ENCODE measurements around the gene TMPRSS4.
A peak's percentile ranks its signal among the peaks of the same experiment; 100 is the strongest.

TMPRSS4 gene

DNA sequence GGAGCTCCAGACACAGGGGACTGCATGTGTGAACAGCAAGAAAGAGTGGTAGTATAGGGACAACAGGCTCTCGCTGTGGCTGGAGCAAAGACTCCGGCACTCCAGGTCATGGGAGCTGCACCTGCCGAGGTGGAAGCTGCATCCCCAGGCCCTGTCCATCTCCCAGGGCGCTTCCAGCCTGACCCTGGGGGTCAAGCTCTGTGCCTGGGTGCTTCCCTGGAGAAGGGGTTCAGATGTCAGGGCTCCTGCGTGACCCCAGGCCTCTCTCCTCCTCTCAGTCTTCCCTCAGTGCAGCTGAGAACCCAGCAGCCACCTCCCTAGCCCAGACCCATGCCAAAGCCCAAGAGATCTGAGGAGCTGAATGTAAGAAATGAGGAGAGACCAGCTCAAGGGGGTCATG is 3.4 kb downstream of the TMPRSS4 start:
- Histone ChIP-seq H3K14ac (ENCODE audit: low read length) (no peak overlapping the region), H2BK120ac (ENCODE audit: low read depth, low read length) (no peak overlapping the region), H4K91ac (ENCODE audit: low read depth, low read length, poor library complexity) (no peak overlapping the region), H3K18ac (ENCODE audit: low read length) (no peak overlapping the region), H2BK12ac (ENCODE audit: low read length) (no peak overlapping the region), H3K4me3 (ENCODE audit: low read length in 2 of 2) (no peak overlapping the region), H3K27me3 (ENCODE audit: control insufficient read depth in 3 of 3, insufficient read depth in 3 of 3, low read depth in 1 of 3, low read length in 3 of 3) (peaks cover 0 to 32% (median 0%) of the 10 kb centered on the region in 3 experiments), H2AFZ (ENCODE audit: low read length) (no peak overlapping the region), H4K8ac (ENCODE audit: low read depth, low read length) (no peak overlapping the region), H3K4me1 (ENCODE audit: control insufficient read depth in 2 of 2, insufficient read depth in 1 of 2, low read depth in 1 of 2, low read length in 2 of 2) (peaks cover 2 to 6% of the 10 kb centered on the region in 2 donors), H3K4me2 (ENCODE audit: insufficient read depth, low read length, poor library complexity, severe bottlenecking) (no peak overlapping the region), H3K4ac (ENCODE audit: low read length) (no peak overlapping the region), H2AK5ac (ENCODE audit: low read depth, low read length) (no peak overlapping the region), H3K23ac (ENCODE audit: low read depth, low read length, poor library complexity) (no peak overlapping the region), H3K27ac (replicated peaks; ENCODE audit: low read length) (no peak overlapping the region), H3K79me1 (ENCODE audit: low read depth, low read length) (no peaks in the 10 kb centered on the region), H3K9ac (ENCODE audit: low read depth, low read length, poor library complexity) (no peak overlapping the region), H3K36me3 (replicated peaks in 1 of 2; ENCODE audit: control insufficient read depth in 2 of 2, insufficient read depth in 2 of 2, low read length in 2 of 2) (no peaks in the 10 kb centered on the region), H2BK5ac (ENCODE audit: low read length) (no peak overlapping the region), H2BK15ac (ENCODE audit: low read length) (no peak overlapping the region), H3K9me3 (replicated peaks in 1 of 2; ENCODE audit: control insufficient read depth in 2 of 2, insufficient read depth in 1 of 2, low read depth in 1 of 2, low read length in 2 of 2) (no peaks in the 10 kb centered on the region)
- no CpG with 5 or more reads among the region's 5 CpGs for WGBS, 2 donors (ENCODE audit: extremely low coverage in 2 of 2, insufficient read length in 2 of 2, insufficient replicate concordance in 1 of 2)
- no peak for DNase-seq (ENCODE audit: low spot score)

GRCh38 chr11:118081241-118081958 is 4.5 kb downstream of the TMPRSS4 start:
- Histone ChIP-seq H2AK5ac (ENCODE audit: low read depth, low read length) (no peak overlapping the region), H3K4ac (ENCODE audit: low read length) (no peak overlapping the region), H3K27ac (replicated peaks; ENCODE audit: low read length) (no peak overlapping the region), H2AFZ (ENCODE audit: low read length) (no peak overlapping the region), H2BK5ac (ENCODE audit: low read length) (no peak overlapping the region), H3K27me3 (ENCODE audit: control insufficient read depth in 3 of 3, insufficient read depth in 3 of 3, low read depth in 1 of 3, low read length in 3 of 3) (peaks cover 0 to 32% (median 0%) of the 10 kb centered on the region in 3 experiments), H3K4me2 (ENCODE audit: insufficient read depth, low read length, poor library complexity, severe bottlenecking) (no peak overlapping the region), H3K79me1 (ENCODE audit: low read depth, low read length) (no peaks in the 10 kb centered on the region), H3K14ac (ENCODE audit: low read length) (no peak overlapping the region), H3K23ac (ENCODE audit: low read depth, low read length, poor library complexity) (no peak overlapping the region), H3K18ac (ENCODE audit: low read length) (no peak overlapping the region), H2BK15ac (ENCODE audit: low read length) (no peak overlapping the region), H3K9ac (ENCODE audit: low read depth, low read length, poor library complexity) (no peak overlapping the region), H3K4me3 (ENCODE audit: low read length in 2 of 2) (peak overlapping the region in 1 of 2 donors; percentile 8), H2BK120ac (ENCODE audit: low read depth, low read length) (no peak overlapping the region), H3K36me3 (replicated peaks in 1 of 2; ENCODE audit: control insufficient read depth in 2 of 2, insufficient read depth in 2 of 2, low read length in 2 of 2) (no peaks in the 10 kb centered on the region), H4K8ac (ENCODE audit: low read depth, low read length) (no peak overlapping the region), H4K91ac (ENCODE audit: low read depth, low read length, poor library complexity) (no peak overlapping the region), H2BK12ac (ENCODE audit: low read length) (no peak overlapping the region), H3K4me1 (ENCODE audit: control insufficient read depth in 2 of 2, insufficient read depth in 1 of 2, low read depth in 1 of 2, low read length in 2 of 2) (peaks cover 2 to 10% of the 10 kb centered on the region in 2 donors), H3K9me3 (replicated peaks in 1 of 2; ENCODE audit: control insufficient read depth in 2 of 2, insufficient read depth in 1 of 2, low read depth in 1 of 2, low read length in 2 of 2) (no peaks in the 10 kb centered on the region)
- DNase-seq (ENCODE audit: low spot score): no peak
- no CpG with 5 or more reads among the region's 18 CpGs for WGBS, 2 donors (ENCODE audit: extremely low coverage in 2 of 2, insufficient read length in 2 of 2, insufficient replicate concordance in 1 of 2)

DNA sequence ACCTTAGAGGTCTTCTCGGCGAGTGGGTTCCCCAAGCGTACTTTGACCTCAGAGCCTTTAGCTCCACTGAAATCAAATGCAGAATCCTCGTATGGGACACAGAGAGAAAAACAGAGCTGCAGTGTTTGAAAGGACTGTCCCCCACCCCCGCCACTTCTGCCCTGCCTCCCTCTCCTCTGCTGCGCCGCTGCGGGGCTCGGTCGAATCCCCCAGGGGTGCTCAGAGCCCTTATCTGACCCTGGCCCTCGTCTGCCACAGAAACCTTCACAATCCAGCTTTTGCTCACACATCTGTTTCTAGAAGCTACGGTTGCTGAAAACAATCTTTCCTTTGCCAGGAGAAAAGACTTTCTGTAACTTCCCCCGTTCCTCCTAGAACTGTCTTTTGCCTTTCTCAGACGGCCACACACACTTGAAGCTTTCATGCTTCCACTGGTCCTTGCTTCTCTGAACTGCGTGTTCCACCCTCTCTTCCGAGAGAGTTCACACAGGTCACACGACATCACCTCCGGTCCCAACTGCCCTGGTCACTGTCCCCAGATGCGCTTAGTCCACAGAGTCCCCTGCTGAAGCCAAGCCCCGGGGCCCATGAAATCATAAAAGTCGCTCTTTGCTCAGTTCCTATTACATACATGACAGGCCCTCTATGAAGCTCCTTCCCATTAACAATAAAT is 6.1 kb downstream of the TMPRSS4 start:
- peaks cover 0 to 28% (median 0%) of the 10 kb centered on the region in 3 experiments for H3K27me3 ChIP-seq (ENCODE audit: control insufficient read depth in 3 of 3, insufficient read depth in 3 of 3, low read depth in 1 of 3, low read length in 3 of 3)
- no peak overlapping the region for H3K14ac ChIP-seq (ENCODE audit: low read length)
- H2BK5ac ChIP-seq (ENCODE audit: low read length): no peak overlapping the region
- peak overlapping the region; percentile 45 for H3K18ac ChIP-seq (ENCODE audit: low read length)
- no peak overlapping the region for H4K8ac ChIP-seq (ENCODE audit: low read depth, low read length)
- H3K9me3 ChIP-seq (replicated peaks in 1 of 2; ENCODE audit: control insufficient read depth in 2 of 2, insufficient read depth in 1 of 2, low read depth in 1 of 2, low read length in 2 of 2): peaks cover 7% of the 10 kb centered on the region in 2 donors
- H3K4me2 ChIP-seq (ENCODE audit: insufficient read depth, low read length, poor library complexity, severe bottlenecking): no peak overlapping the region
- H2BK15ac ChIP-seq (ENCODE audit: low read length): no peak overlapping the region
- H3K27ac ChIP-seq (replicated peaks; ENCODE audit: low read length): no peak overlapping the region
- H3K79me1 ChIP-seq (ENCODE audit: low read depth, low read length): no peaks in the 10 kb centered on the region
- H3K4me3 ChIP-seq (ENCODE audit: low read length in 2 of 2): no peak overlapping the region
- DNase-seq (ENCODE audit: low spot score): no peak
- peaks cover 2 to 10% of the 10 kb centered on the region in 2 donors for H3K4me1 ChIP-seq (ENCODE audit: control insufficient read depth in 2 of 2, insufficient read depth in 1 of 2, low read depth in 1 of 2, low read length in 2 of 2)
- H4K91ac ChIP-seq (ENCODE audit: low read depth, low read length, poor library complexity): no peak overlapping the region
- H3K36me3 ChIP-seq (replicated peaks in 1 of 2; ENCODE audit: control insufficient read depth in 2 of 2, insufficient read depth in 2 of 2, low read length in 2 of 2): no peaks in the 10 kb centered on the region
- no peak overlapping the region for H3K4ac ChIP-seq (ENCODE audit: low read length)
- peak overlapping the region; percentile 75 for H2AFZ ChIP-seq (ENCODE audit: low read length)
- WGBS, 2 donors (ENCODE audit: extremely low coverage in 2 of 2, insufficient read length in 2 of 2, insufficient replicate concordance in 1 of 2): no CpG with 5 or more reads among the region's 21 CpGs
- no peak overlapping the region for H2BK120ac ChIP-seq (ENCODE audit: low read depth, low read length)
- H3K23ac ChIP-seq (ENCODE audit: low read depth, low read length, poor library complexity): no peak overlapping the region
- no peak overlapping the region for H2AK5ac ChIP-seq (ENCODE audit: low read depth, low read length)
- H3K9ac ChIP-seq (ENCODE audit: low read depth, low read length, poor library complexity): no peak overlapping the region
- no peak overlapping the region for H2BK12ac ChIP-seq (ENCODE audit: low read length)

DNA sequence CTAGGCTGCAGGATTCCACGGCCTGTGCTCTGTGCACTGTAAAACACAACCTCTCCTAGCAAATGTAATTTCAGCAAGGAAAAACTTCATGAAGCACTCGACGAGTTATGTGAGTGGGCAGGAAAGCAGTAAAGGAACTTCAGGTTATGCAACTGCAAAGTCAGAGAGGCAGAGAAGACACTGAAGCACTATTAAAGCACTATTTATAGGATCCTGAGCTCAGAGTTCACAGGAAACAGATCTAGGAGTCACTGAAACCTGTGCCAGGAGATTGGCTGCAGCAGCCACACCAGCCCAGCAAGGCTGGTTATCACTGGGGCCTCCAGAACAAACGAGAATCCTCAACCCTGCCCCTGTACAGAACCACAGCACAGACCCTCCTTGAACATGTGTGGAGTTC is 7.4 kb downstream of the TMPRSS4 start:
- Histone ChIP-seq H3K36me3 (replicated peaks in 1 of 2; ENCODE audit: control insufficient read depth in 2 of 2, insufficient read depth in 2 of 2, low read length in 2 of 2) (no peaks in the 10 kb centered on the region), H2BK15ac (ENCODE audit: low read length) (no peak overlapping the region), H3K9me3 (replicated peaks in 1 of 2; ENCODE audit: control insufficient read depth in 2 of 2, insufficient read depth in 1 of 2, low read depth in 1 of 2, low read length in 2 of 2) (peaks cover 7 to 8% of the 10 kb centered on the region in 2 donors), H3K4me2 (ENCODE audit: insufficient read depth, low read length, poor library complexity, severe bottlenecking) (no peak overlapping the region), H4K8ac (ENCODE audit: low read depth, low read length) (no peak overlapping the region), H2BK5ac (ENCODE audit: low read length) (no peak overlapping the region), H2BK12ac (ENCODE audit: low read length) (no peak overlapping the region), H3K18ac (ENCODE audit: low read length) (no peak overlapping the region), H3K4me3 (ENCODE audit: low read length in 2 of 2) (no peak overlapping the region), H3K14ac (ENCODE audit: low read length) (no peak overlapping the region), H2AK5ac (ENCODE audit: low read depth, low read length) (no peak overlapping the region), H3K4me1 (ENCODE audit: control insufficient read depth in 2 of 2, insufficient read depth in 1 of 2, low read depth in 1 of 2, low read length in 2 of 2) (peaks cover 2 to 10% of the 10 kb centered on the region in 2 donors), H3K27me3 (ENCODE audit: control insufficient read depth in 3 of 3, insufficient read depth in 3 of 3, low read depth in 1 of 3, low read length in 3 of 3) (peaks cover 0 to 22% (median 0%) of the 10 kb centered on the region in 3 experiments), H3K9ac (ENCODE audit: low read depth, low read length, poor library complexity) (no peak overlapping the region), H3K4ac (ENCODE audit: low read length) (no peak overlapping the region), H4K91ac (ENCODE audit: low read depth, low read length, poor library complexity) (no peak overlapping the region), H3K79me1 (ENCODE audit: low read depth, low read length) (no peaks in the 10 kb centered on the region), H3K27ac (replicated peaks; ENCODE audit: low read length) (no peak overlapping the region), H2AFZ (ENCODE audit: low read length) (no peak overlapping the region), H3K23ac (ENCODE audit: low read depth, low read length, poor library complexity) (no peak overlapping the region), H2BK120ac (ENCODE audit: low read depth, low read length) (no peak overlapping the region)
- WGBS, 2 donors (ENCODE audit: extremely low coverage in 2 of 2, insufficient read length in 2 of 2, insufficient replicate concordance in 1 of 2): no CpG with 5 or more reads among the region's 4 CpGs
- no peak for DNase-seq (ENCODE audit: low spot score)
